Neuronal stem cell (in vitro differentiated cells): ENCODE results near the gene SOWAHA.

Experiments used
- DNase-seq: peaks from one replicate; pipeline ENCODE4 v3.0.0-alpha.2; 2013; ENCODE audit warnings: low spot score
- H2AFZ ChIP-seq: one replicate; pipeline ENCODE4 v1.6.1; 2013; ENCODE audit warnings: mild to moderate bottlenecking, low read length, inconsistent platforms
- H2AK5ac ChIP-seq: 2 replicates; pipeline ENCODE4 v1.6.1; 2013; ENCODE audit warnings: low read depth, mild to moderate bottlenecking, inconsistent platforms, low read length, moderate library complexity, mixed read lengths
- H2BK120ac ChIP-seq: 2 replicates; pipeline ENCODE4 v1.6.1; 2013; ENCODE audit warnings: low read depth, mild to moderate bottlenecking, inconsistent platforms, low read length, moderate library complexity, mixed read lengths
- H2BK12ac ChIP-seq: one replicate; pipeline ENCODE4 v1.6.1; 2013; ENCODE audit warnings: low read length, inconsistent platforms
- H2BK15ac ChIP-seq: 2 replicates; pipeline ENCODE4 v1.6.1; 2013; ENCODE audit warnings: mild to moderate bottlenecking, low read length, inconsistent platforms, mixed read lengths
- H2BK5ac ChIP-seq: one replicate; pipeline ENCODE4 v1.6.1; 2013; ENCODE audit warnings: inconsistent platforms, mild to moderate bottlenecking, low read length, moderate library complexity
- H3K14ac ChIP-seq: one replicate; pipeline ENCODE4 v1.6.1; 2013; ENCODE audit warnings: low read length, inconsistent platforms
- H3K18ac ChIP-seq: 2 replicates; pipeline ENCODE4 v1.6.1; 2013; ENCODE audit warnings: low read length, inconsistent platforms
- H3K23ac ChIP-seq: 2 replicates; pipeline ENCODE4 v1.6.1; 2013; ENCODE audit warnings: low read depth, mild to moderate bottlenecking, mixed read lengths, low read length, inconsistent platforms; ENCODE audit not compliant: poor library complexity
- H3K27ac ChIP-seq: replicated peaks from 3 replicates; pipeline ENCODE4 v1.5.1; 2013; ENCODE audit warnings: low read length, inconsistent platforms
- H3K27me3 ChIP-seq, 3 experiments: 2 replicates each; pipeline ENCODE4 v1.6.1; 2013; ENCODE audit warnings: low read length in 3 of 3, mild to moderate bottlenecking in 2 of 3, inconsistent platforms in 1 of 3, low read depth in 1 of 3, mixed read lengths in 1 of 3, moderate library complexity in 1 of 3; ENCODE audit not compliant: control insufficient read depth in 3 of 3, insufficient read depth in 3 of 3
- H3K36me3 ChIP-seq, 2 donors: replicated peaks in 1 of 2; 2 replicates each; pipeline ENCODE4 v1.6.1; 2013; ENCODE audit warnings: low read length in 2 of 2; ENCODE audit not compliant: control insufficient read depth in 2 of 2, insufficient read depth in 2 of 2
- H3K4ac ChIP-seq: 2 replicates; pipeline ENCODE4 v1.6.1; 2013; ENCODE audit warnings: inconsistent platforms, mild to moderate bottlenecking, low read length, moderate library complexity
- H3K4me1 ChIP-seq, 2 donors: 1 replicate in 1 of 2; 2 replicates in 1 of 2; pipeline ENCODE4 v1.6.1; 2013; ENCODE audit warnings: low read length in 2 of 2, low read depth in 1 of 2; ENCODE audit not compliant: control insufficient read depth in 2 of 2, insufficient read depth in 1 of 2
- H3K4me2 ChIP-seq: one replicate; pipeline ENCODE4 v1.6.1; 2013; ENCODE audit warnings: mild to moderate bottlenecking, low read length, inconsistent platforms; ENCODE audit not compliant: insufficient read depth, poor library complexity, severe bottlenecking
- H3K4me3 ChIP-seq, 2 donors: 2 replicates each; pipeline ENCODE4 v1.5.1; 2013; ENCODE audit warnings: low read length in 2 of 2, mild to moderate bottlenecking in 2 of 2, inconsistent platforms in 1 of 2, moderate library complexity in 1 of 2
- H3K79me1 ChIP-seq: one replicate; pipeline ENCODE4 v1.6.1; 2013; ENCODE audit warnings: low read depth, mild to moderate bottlenecking, inconsistent platforms, low read length, moderate library complexity
- H3K9ac ChIP-seq: one replicate; pipeline ENCODE4 v1.6.1; 2013; ENCODE audit warnings: mild to moderate bottlenecking, low read depth, low read length, inconsistent platforms; ENCODE audit not compliant: poor library complexity
- H3K9me3 ChIP-seq, 2 donors: replicated peaks in 1 of 2; 2 replicates each; pipeline versions ENCODE3 to v1.6.1; 2013; ENCODE audit warnings: low read length in 2 of 2, mild to moderate bottlenecking in 2 of 2, inconsistent platforms in 1 of 2, low read depth in 1 of 2, mixed read lengths in 1 of 2, moderate library complexity in 1 of 2; ENCODE audit not compliant: control insufficient read depth in 2 of 2, insufficient read depth in 1 of 2
- H4K8ac ChIP-seq: one replicate; pipeline ENCODE4 v1.6.1; 2013; ENCODE audit warnings: low read depth, mild to moderate bottlenecking, inconsistent platforms, low read length, moderate library complexity
- H4K91ac ChIP-seq: one replicate; pipeline ENCODE4 v1.6.1; 2013; ENCODE audit warnings: low read length, low read depth, mild to moderate bottlenecking, inconsistent platforms; ENCODE audit not compliant: poor library complexity
- WGBS, 2 donors: extraction: QIAGEN DNeasy Blood & Tissue Kit; methylation state at CpG; one replicate each; pipeline ENCODE4 v1.1.7; 2013; ENCODE audit warnings: missing lambda C conversion rate in 2 of 2, mixed read lengths in 1 of 2; ENCODE audit not compliant: insufficient read length in 2 of 2, insufficient replicate concordance in 1 of 2; ENCODE audit errors: extremely low coverage in 2 of 2; 5-methylcytosine and 5-hydroxymethylcytosine counted together

The SOWAHA gene

DNA sequence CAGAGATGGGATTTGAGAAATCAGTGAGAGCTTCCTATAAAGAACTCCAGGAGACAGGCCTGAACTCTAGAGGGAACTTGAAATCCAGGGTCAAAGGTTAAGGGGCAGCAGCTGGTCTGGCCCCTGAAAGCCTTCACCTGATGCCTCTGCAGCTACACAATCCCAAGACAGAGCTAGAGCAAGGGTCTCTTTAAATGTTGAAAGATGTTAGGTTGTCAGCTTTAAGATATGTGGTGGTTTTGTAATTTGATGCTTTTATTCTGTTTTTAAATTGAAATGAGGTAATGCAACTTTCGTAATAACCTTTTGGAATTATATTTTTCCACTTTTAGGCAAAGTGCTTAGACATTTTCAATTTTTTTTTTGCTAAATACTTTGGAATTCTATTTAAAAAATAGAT, 2.4 kb downstream of the SOWAHA start:
- H2BK15ac ChIP-seq, result no peak overlapping the region
- H3K36me3 ChIP-seq, result no peaks in the 10 kb centered on the region
- H3K79me1 ChIP-seq, result peaks cover 3% of the 10 kb centered on the region
- no CpG with 5 or more reads among the region's 1 CpG for WGBS, 2 donors
- H3K14ac ChIP-seq, result no peak overlapping the region
- no peak overlapping the region for H3K27ac ChIP-seq
- H4K8ac ChIP-seq, result no peak overlapping the region
- no peak overlapping the region for H2BK12ac ChIP-seq
- H3K9me3 ChIP-seq, result peaks cover 6 to 8% of the 10 kb centered on the region in 2 donors
- peaks cover 20 to 86% (median 42%) of the 10 kb centered on the region in 3 experiments for H3K27me3 ChIP-seq
- no peak overlapping the region for H2BK5ac ChIP-seq
- H3K4me3 ChIP-seq, result no peak overlapping the region
- no peak overlapping the region for H3K4ac ChIP-seq
- no peak overlapping the region for H2AFZ ChIP-seq
- no peak for DNase-seq
- no peak overlapping the region for H4K91ac ChIP-seq
- no peak overlapping the region for H2AK5ac ChIP-seq
- no peak overlapping the region for H3K4me2 ChIP-seq
- H3K4me1 ChIP-seq, result peaks cover 0 to 2% of the 10 kb centered on the region in 2 donors
- H3K18ac ChIP-seq, result no peak overlapping the region
- no peak overlapping the region for H2BK120ac ChIP-seq
- no peak overlapping the region for H3K9ac ChIP-seq
- H3K23ac ChIP-seq, result no peak overlapping the region

DNA sequence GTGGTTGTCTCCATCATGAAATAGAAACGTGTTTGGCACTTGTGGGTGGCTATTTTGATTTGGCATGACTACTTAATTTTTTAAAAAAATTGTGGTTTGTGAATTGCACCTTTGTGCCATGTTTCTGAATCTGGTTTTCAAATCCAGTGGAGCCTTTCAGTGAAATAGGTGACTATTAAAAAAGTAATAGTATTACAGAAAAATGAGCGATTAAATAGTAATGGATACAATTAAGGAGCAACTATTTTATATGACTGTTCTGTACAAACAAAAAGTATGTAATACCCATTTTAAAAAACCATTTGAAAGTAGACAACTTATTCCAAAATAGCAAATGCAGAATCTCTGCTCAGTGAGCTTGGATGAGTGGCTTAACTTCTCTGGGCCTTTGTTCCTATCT, 3.0 kb downstream of the SOWAHA start:
- no peaks in the 10 kb centered on the region for H3K36me3 ChIP-seq
- no peak overlapping the region for H2BK120ac ChIP-seq
- no peak overlapping the region for H2BK5ac ChIP-seq
- no peak overlapping the region for H3K18ac ChIP-seq
- peaks cover 3% of the 10 kb centered on the region for H3K79me1 ChIP-seq
- H3K4me2 ChIP-seq, result no peak overlapping the region
- no peak overlapping the region for H3K9ac ChIP-seq
- no CpG with 5 or more reads among the region's 2 CpGs for WGBS, 2 donors
- no peak overlapping the region for H4K91ac ChIP-seq
- no peak overlapping the region for H2AK5ac ChIP-seq
- H4K8ac ChIP-seq, result no peak overlapping the region
- no peak overlapping the region for H3K23ac ChIP-seq
- peaks cover 6 to 8% of the 10 kb centered on the region in 2 donors for H3K9me3 ChIP-seq
- H2BK12ac ChIP-seq, result no peak overlapping the region
- peaks cover 0 to 2% of the 10 kb centered on the region in 2 donors for H3K4me1 ChIP-seq
- no peak for DNase-seq
- H3K4me3 ChIP-seq, result no peak overlapping the region
- peaks cover 20 to 81% (median 41%) of the 10 kb centered on the region in 3 experiments for H3K27me3 ChIP-seq
- H3K27ac ChIP-seq, result no peak overlapping the region
- no peak overlapping the region for H2BK15ac ChIP-seq
- no peak overlapping the region for H3K4ac ChIP-seq
- H2AFZ ChIP-seq, result no peak overlapping the region
- H3K14ac ChIP-seq, result no peak overlapping the region

DNA sequence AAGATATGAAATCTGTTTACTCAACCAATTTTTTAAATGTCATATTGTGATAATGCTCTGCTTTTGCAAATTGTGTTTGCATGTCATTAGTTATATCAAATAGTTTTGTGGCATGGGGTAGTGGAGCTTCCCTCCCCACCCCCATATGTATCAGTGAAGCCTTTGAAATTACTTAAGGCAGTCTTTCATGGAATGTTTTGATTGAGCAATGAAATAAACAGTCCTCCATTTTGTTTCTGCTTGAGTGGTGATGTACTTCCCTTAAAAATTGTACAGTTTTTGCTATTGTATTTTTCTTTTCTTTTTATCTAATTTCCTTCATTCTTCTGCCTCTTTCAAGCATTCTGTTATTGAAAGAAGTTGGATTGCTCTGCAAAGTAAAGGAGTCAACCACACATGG, 3.5 kb downstream of the SOWAHA start:
- Histone ChIP-seq H3K23ac (no peak overlapping the region), H3K27me3 (peaks cover 20 to 79% (median 41%) of the 10 kb centered on the region in 3 experiments)

DNA sequence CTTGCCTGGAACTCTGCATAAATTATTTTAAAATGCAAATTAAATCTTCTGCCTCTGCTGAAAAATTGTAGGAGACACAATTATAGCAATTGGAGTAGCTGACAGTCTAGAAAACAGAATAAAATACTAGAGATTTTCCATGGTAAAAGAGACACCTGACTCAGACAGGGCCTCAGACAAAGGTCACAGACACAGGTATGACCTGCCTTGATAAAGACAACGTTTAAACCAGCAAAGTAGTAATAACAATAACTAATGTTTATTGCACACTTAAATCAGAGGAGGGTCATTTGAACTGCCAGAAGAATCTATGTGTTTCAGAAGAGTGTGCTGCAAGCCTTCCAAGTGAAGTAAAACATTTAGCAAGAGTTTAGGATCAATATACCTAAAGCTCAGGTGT, 3.9 kb downstream of the SOWAHA start:
- Histone ChIP-seq H3K18ac (no peak overlapping the region), H2AK5ac (no peak overlapping the region), H4K8ac (no peak overlapping the region), H3K23ac (no peak overlapping the region), H2AFZ (no peak overlapping the region), H2BK5ac (no peak overlapping the region), H3K14ac (no peak overlapping the region), H3K4ac (no peak overlapping the region), H2BK120ac (no peak overlapping the region), H3K4me1 (peaks cover 0 to 2% of the 10 kb centered on the region in 2 donors), H3K27ac (no peak overlapping the region), H2BK12ac (no peak overlapping the region), H3K9me3 (peaks cover 6 to 8% of the 10 kb centered on the region in 2 donors), H3K4me2 (no peak overlapping the region), H2BK15ac (no peak overlapping the region), H3K9ac (no peak overlapping the region), H3K36me3 (no peaks in the 10 kb centered on the region), H4K91ac (no peak overlapping the region), H3K4me3 (no peak overlapping the region), H3K27me3 (peaks cover 20 to 79% (median 42%) of the 10 kb centered on the region in 3 experiments), H3K79me1 (peaks cover 3% of the 10 kb centered on the region)
- no peak for DNase-seq
- WGBS, 2 donors, result no CpG with 5 or more reads among the region's 1 CpG

More for the DNA sequence above, 3.5 kb downstream of the SOWAHA start:
- Histone ChIP-seq H3K18ac (no peak overlapping the region), H3K4me2 (no peak overlapping the region), H3K14ac (no peak overlapping the region), H3K4ac (no peak overlapping the region), H2BK5ac (no peak overlapping the region), H4K91ac (no peak overlapping the region), H3K9ac (no peak overlapping the region), H3K4me1 (peaks cover 0 to 2% of the 10 kb centered on the region in 2 donors), H3K79me1 (peaks cover 3% of the 10 kb centered on the region), H3K27ac (no peak overlapping the region), H3K9me3 (peaks cover 6 to 8% of the 10 kb centered on the region in 2 donors), H2BK120ac (no peak overlapping the region), H2AFZ (no peak overlapping the region), H2BK15ac (no peak overlapping the region), H4K8ac (no peak overlapping the region), H2BK12ac (no peak overlapping the region), H3K36me3 (no peaks in the 10 kb centered on the region), H3K4me3 (no peak overlapping the region), H2AK5ac (no peak overlapping the region)
- no peak for DNase-seq
